Transverse colon (tissue), 4 donors: Measurements from ENCODE around the gene MADCAM1. TPM values are rescaled to one million over a fixed set of nuclear protein-coding genes. Genes with fewer than 3 reads are reported as not detected.

Experiments
- DNase-seq: peaks from one replicate; pipeline ENCODE4 v3.0.0-alpha.2; 2019
- H3K27ac ChIP-seq, 4 donors: fragments of 200-600 bp; sonication (generic); 2 replicates each; pipeline ENCODE4 v1.5.1; 2016 to 2018; ENCODE audit warnings: inconsistent platforms in 4 of 4
- H3K27me3 ChIP-seq: fragments of 200-600 bp; sonication (generic); 2 replicates; pipeline ENCODE4 v1.5.1; 2017; ENCODE audit warnings: inconsistent platforms
- H3K36me3 ChIP-seq, 4 donors: fragments of 200-600 bp; sonication (generic); 2 replicates each; pipeline ENCODE4 v1.5.1; 2017 to 2019; ENCODE audit warnings: inconsistent platforms in 4 of 4
- H3K4me1 ChIP-seq, 4 donors: fragments of 200-600 bp; sonication (generic); 2 replicates each; pipeline ENCODE4 v1.5.1; 2017 to 2020; ENCODE audit warnings: inconsistent platforms in 4 of 4
- H3K4me3 ChIP-seq, 4 donors: fragments of 200-600 bp; sonication (generic); 1 replicate in 1 of 4; 2 replicates in 3 of 4; pipeline versions ENCODE4 v1.5.1 to v1.6.1; 2017 to 2019; ENCODE audit warnings: inconsistent platforms in 4 of 4
- H3K9me3 ChIP-seq, 2 donors: fragments of 200-600 bp; sonication (generic); 2 replicates each; pipeline ENCODE4 v1.5.1; 2017 to 2019; ENCODE audit warnings: inconsistent platforms in 2 of 2
- CTCF ChIP-seq, 5 experiments: fragments of 200-600 bp in 3 of 5; fragments of 450-650 bp in 2 of 5; sonication (generic) in 3 of 5; IDR thresholded peaks; 1 replicate in 2 of 5; 2 replicates in 3 of 5; pipeline ENCODE4 v1.5.1; 2016 to 2017; ENCODE audit warnings: antibody characterized with exemption in 5 of 5, inconsistent platforms in 3 of 5, mild to moderate bottlenecking in 2 of 5, moderate library complexity in 1 of 5
- EP300 ChIP-seq: sonication (generic); formaldehyde crosslinking; IDR thresholded peaks from one replicate; pipeline ENCODE4 v1.6.1; 2017; ENCODE audit warnings: antibody characterized with exemption, low read depth
- POLR2A ChIP-seq: fragments of 450-650 bp; IDR thresholded peaks from one replicate; pipeline ENCODE4 v1.6.1; 2016; ENCODE audit warnings: antibody characterized with exemption, mild to moderate bottlenecking, moderate library complexity
- POLR2AphosphoS5 ChIP-seq, 3 donors: sonication (generic); formaldehyde crosslinking; IDR thresholded peaks; one replicate each; pipeline ENCODE4 v1.6.1; 2016; ENCODE audit warnings: antibody characterized with exemption in 3 of 3
- WGBS, 2 donors: methylation state at CpG; one replicate each; pipeline ENCODE4 v1.1.5; 2018; ENCODE audit warnings: low coverage in 1 of 2; 5-methylcytosine and 5-hydroxymethylcytosine counted together
- in situ Hi-C, 4 donors: fragments of 200-750 bp; cut with MboI; loops; one replicate each; pipeline versions ENCODE4 v1.15.0 to v1.15.1; 2017; ENCODE audit warnings: low sequenced_read_pairs in 3 of 4, low pct_ligation_motif_present in 1 of 4, low pct_unique_long_range_greater_than_20kb in 1 of 4
- intact Hi-C: fragments of 100-400 bp; cut with DNase I; formaldehyde crosslinking; loops from one replicate; pipeline ENCODE4 v1.15.1; 2023; ENCODE audit warnings: low total_unique reads
- total RNA-seq, 4 donors: library from RNA; depleted of rRNA; stranded (reverse); fragments of >200 nt; gene quantifications; one replicate each; pipeline ENCODE4 v1.1.0, GENCODE V29; 2016

Gene MADCAM1
- total RNA-seq, 4 donors from 2014 or later = 0.68 to 6.7 (median 2.9) TPM

GRCh38 chr19:519449-519865 lies 23.2 kb downstream of the MADCAM1 start:
- no peak overlapping the region for H3K4me3 ChIP-seq
- no peaks in the 10 kb centered on the region for H3K36me3 ChIP-seq
- intact Hi-C loops = no loop called here
- in situ Hi-C loops = no loop called here
- no peaks in the 10 kb centered on the region for H3K27me3 ChIP-seq
- peaks cover 0 to 4% (median 0%) of the 10 kb centered on the region in 4 donors for H3K4me1 ChIP-seq
- no peaks in the 10 kb centered on the region for H3K9me3 ChIP-seq
- 88% methylated on average over 45 of the region's 45 CpGs; no CpG with 5 or more reads in 1 of the 2 donors for WGBS, 2 donors
- no peak for TF ChIP-seq POLR2AphosphoS5 (IDR thresholded peaks at IDR 0.05)
- TF ChIP-seq POLR2A = no peak
- no peak for TF ChIP-seq EP300
- no peak for TF ChIP-seq CTCF (IDR thresholded peaks at IDR 0.05)
- no peak overlapping the region for H3K27ac ChIP-seq
- DNase-seq = no peak

GRCh38 chr19:522726-523125 lies 26.4 kb downstream of the MADCAM1 start:
- in situ Hi-C loops (no loop called here), intact Hi-C loops (no loop called here)
- no peaks in the 10 kb centered on the region for H3K36me3 ChIP-seq

GRCh38 chr19:524062-524674 lies 27.9 kb downstream of the MADCAM1 start:
- no peak for DNase-seq
- Histone ChIP-seq H3K27me3 (peaks cover 20% of the 10 kb centered on the region), H3K36me3 (no peaks in the 10 kb centered on the region), H3K4me1 (no peaks in the 10 kb centered on the region), H3K9me3 (no peaks in the 10 kb centered on the region), H3K27ac (no peak overlapping the region), H3K4me3 (no peak overlapping the region)
- TF ChIP-seq EP300 (no peak), POLR2AphosphoS5 (IDR thresholded peaks at IDR 0.05) (no peak), CTCF (IDR thresholded peaks at IDR 0.05) (no peak), POLR2A (no peak)
- in situ Hi-C loops = no loop called here
- intact Hi-C loops = no loop called here
- WGBS, 2 donors = 49% methylated on average over 29 of the region's 29 CpGs; no CpG with 5 or more reads in 1 of the 2 donors

More at GRCh38 chr19:522726-523125, 26.4 kb downstream of the MADCAM1 start:
- peaks cover 17% of the 10 kb centered on the region for H3K27me3 ChIP-seq
- 92% methylated on average over 12 of the region's 12 CpGs; no CpG with 5 or more reads in 1 of the 2 donors for WGBS, 2 donors
- H3K4me3 ChIP-seq = no peak overlapping the region
- H3K9me3 ChIP-seq = no peaks in the 10 kb centered on the region
- no peak overlapping the region for H3K27ac ChIP-seq
- TF ChIP-seq POLR2A (no peak), POLR2AphosphoS5 (IDR thresholded peaks at IDR 0.05) (no peak), EP300 (no peak), CTCF (IDR thresholded peaks at IDR 0.05) (no peak)
- DNase-seq = no peak
- peaks cover 0 to 4% (median 0%) of the 10 kb centered on the region in 4 donors for H3K4me1 ChIP-seq

GRCh38 chr19:525029-525428 lies 28.7 kb downstream of the MADCAM1 start:
- Histone ChIP-seq H3K4me1 (no peaks in the 10 kb centered on the region), H3K36me3 (no peaks in the 10 kb centered on the region), H3K27me3 (peaks cover 20% of the 10 kb centered on the region), H3K4me3 (no peak overlapping the region), H3K27ac (no peak overlapping the region), H3K9me3 (no peaks in the 10 kb centered on the region)
- in situ Hi-C loops = no loop called here
- DNase-seq = no peak
- intact Hi-C loops = no loop called here
- no peak for TF ChIP-seq POLR2AphosphoS5 (IDR thresholded peaks at IDR 0.05)
- TF ChIP-seq EP300 = no peak
- no peak for TF ChIP-seq CTCF (IDR thresholded peaks at IDR 0.05)
- no peak for TF ChIP-seq POLR2A
- WGBS, 2 donors = 42 to 61% methylated on average over 2 to 10 of the region's 18 CpGs
